Stimulated activated CD4-positive, alpha-beta T cell treated with anti-CD3 and anti-CD28 coated beads, Interleukin-2, amount 100 ng/mL, for 24 hours (primary cell): ENCODE results near the gene DIABLO.
"Not testable (repeated sequence)": the region's sequence is repeated elsewhere in the genome, so short reads cannot be mapped to it uniquely, and the experiment has no call there.

Source experiments
- DNase-seq, 2 donors: peaks; one replicate each; pipeline ENCODE4 v3.0.0-alpha.2; 2020

Gene DIABLO

DNA sequence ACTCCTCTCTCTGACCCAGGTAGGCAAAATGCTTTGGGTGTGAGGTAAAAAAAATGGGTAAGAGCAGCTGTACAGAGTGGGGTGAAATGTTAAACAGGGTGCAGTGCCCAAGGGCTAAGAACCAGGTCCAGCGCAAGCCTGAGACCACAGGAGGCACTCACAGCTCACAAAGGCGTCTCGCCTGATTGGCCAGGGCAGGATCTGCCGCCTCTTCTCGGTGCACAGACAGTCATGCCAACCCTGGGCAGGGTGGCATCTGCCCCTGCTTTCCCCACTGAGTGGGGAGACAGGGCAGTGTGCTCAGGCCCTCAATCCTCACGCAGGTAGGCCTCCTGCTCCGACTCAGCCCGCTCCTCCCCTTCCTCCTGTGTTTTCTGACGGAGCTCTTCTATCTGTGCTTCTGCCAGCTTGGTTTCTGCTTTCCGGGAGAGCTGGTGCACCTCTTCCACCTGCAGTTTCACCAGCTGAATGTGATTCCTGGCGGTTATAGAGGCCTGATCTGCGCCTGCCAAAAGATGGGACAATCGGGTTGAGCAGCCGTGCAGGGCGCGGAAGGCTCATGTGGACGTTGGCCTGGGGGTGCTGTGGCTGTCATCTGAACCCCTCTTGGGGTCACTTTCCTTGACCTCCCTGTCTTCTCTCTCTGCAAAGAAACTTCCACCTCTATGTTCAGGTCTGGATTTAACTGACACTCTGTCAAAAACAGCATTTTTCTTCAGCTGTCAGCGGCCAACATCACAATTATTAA lies 17.6 kb downstream of the DIABLO start:
- DNase-seq: no peak

- DNase-seq: no peak
Measured at GRCh38 chr12:122207391-122207790, 18.5 kb downstream of the DIABLO start.

DNA sequence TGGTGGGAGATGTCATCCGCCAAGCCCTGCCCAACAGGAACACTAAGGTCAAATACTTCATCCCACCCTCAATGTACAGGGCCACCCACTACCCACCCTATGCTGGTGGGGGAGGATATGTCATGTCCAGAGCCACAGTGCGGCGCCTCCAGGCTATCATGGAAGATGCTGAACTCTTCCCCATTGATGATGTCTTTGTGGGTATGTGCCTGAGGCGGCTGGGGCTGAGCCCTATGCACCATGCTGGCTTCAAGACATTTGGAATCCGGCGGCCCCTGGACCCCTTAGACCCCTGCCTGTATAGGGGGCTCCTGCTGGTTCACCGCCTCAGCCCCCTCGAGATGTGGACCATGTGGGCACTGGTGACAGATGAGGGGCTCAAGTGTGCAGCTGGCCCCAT lies 18.9 kb downstream of the DIABLO start:
- no peak for DNase-seq

DNA sequence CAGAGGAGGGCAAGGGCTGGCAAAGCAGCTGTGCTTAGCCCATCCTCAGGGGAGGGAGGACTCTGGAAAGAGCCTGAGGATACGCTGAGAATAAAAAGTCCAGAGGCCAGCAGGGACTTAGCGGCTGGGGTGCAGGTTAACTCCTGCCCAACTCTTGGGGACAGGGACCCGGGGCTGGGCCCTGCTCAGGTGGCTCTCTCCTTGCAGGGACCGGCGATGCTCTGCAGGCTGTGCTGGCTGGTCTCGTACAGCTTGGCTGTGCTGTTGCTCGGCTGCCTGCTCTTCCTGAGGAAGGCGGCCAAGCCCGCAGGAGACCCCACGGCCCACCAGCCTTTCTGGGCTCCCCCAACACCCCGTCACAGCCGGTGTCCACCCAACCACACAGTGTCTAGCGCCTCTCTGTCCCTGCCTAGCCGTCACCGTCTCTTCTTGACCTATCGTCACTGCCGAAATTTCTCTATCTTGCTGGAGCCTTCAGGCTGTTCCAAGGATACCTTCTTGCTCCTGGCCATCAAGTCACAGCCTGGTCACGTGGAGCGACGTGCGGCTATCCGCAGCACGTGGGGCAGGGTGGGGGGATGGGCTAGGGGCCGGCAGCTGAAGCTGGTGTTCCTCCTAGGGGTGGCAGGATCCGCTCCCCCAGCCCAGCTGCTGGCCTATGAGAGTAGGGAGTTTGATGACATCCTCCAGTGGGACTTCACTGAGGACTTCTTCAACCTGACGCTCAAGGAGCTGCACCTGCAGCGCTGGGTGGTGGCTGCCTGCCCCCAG lies 19.6 kb downstream of the DIABLO start:
- no peak for DNase-seq

DNA sequence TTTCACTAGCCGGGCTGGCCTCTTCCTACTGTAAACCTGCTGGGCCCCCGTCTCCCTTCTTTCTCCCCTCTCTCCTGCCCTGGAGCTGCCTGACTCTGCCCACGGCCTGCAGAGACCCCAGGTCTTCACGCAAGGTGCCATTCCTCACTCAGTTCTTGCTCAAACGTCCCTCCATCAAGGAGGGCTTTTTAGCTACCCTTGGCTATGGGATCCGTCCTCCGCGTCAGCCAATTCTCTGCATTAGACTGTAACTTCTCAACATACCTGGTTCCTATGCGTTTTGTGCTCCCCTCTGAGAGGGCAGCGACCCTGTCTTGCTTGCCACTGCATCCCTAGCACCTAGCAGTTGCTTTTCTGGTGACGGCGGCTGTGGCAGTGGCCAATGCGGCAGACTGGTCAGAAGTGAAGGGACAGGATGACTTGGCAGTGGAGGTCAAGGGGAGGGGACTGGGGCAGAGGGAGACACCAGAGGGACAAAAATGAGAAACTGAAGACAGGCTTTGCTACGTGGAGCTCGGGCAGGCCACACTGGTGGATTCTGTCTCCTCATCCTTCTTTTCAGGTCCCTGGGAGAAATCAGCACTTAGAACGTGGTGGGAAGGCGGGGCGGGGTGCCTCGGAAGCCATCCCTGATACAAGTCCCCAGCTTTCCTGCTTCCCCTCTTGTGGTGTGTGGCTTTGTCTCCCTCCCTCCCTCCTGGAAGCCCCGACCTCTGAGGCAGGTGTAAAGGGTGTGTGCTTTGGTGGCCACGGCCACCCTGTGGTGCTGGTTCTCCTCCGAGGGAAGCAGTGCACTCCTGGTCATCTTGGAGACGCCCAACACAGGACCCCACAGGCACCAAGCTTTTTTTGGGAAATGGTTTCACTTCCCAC lies 20.6 kb downstream of the DIABLO start:
- no peak for DNase-seq

GRCh38 chr12:122204167-122205052 lies 21.4 kb downstream of the DIABLO start:
- peak in 1 of 2 donors; percentile 35 for DNase-seq

- DNase-seq: peak; percentile 64 to 75
Measured at GRCh38 chr12:122203301-122204166, 22.3 kb downstream of the DIABLO start, which contains the start of gene B3GNT4. Gene B3GNT4 (plus strand): TSS chr12:122203709. CDS start chr12:122204619, 910 bp downstream.

- not testable (repeated sequence) for DNase-seq
Measured at GRCh38 chr12:122202811-122203210, 23.0 kb downstream of the DIABLO start.

DNA sequence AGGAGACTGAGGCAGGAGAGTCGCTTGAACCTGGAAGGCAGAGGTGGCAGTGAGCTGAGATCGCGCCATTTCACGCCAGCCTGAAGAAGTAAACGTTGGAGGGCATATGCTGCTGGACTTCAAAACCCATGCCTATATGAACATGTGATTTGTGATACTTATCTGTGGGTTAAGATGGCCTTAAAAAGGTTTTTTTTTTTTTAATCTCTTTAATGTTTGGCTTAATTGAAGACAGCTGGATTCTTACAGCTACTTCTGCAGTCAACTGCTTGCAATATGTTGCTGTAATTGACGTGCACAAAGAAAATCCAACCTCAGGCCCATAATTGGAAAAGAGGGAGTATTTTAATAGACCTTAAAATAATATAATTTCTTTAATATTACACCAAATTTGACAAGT lies 23.8 kb downstream of the DIABLO start:
- no peak for DNase-seq

DNA sequence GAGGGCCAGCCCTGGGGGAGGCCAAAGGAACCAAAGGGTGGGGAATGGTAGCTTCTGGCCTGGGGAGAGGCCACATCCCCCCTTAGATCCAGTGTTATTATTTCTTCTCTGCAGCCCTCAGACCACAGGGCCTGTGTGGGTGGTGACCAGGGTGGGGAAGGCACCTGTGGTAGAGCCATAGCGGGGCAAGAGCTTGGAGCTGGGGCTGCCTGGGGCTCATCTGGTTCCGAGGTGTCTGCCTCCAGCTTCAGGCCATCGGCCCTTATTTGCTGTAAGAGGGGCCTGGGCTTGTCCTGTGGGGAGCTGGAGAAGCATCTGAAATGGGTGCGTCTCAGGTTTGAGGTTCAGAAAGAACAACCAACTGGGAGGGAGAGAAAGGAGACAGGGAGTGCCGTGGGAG lies 24.5 kb downstream of the DIABLO start:
- DNase-seq: no peak

DNA sequence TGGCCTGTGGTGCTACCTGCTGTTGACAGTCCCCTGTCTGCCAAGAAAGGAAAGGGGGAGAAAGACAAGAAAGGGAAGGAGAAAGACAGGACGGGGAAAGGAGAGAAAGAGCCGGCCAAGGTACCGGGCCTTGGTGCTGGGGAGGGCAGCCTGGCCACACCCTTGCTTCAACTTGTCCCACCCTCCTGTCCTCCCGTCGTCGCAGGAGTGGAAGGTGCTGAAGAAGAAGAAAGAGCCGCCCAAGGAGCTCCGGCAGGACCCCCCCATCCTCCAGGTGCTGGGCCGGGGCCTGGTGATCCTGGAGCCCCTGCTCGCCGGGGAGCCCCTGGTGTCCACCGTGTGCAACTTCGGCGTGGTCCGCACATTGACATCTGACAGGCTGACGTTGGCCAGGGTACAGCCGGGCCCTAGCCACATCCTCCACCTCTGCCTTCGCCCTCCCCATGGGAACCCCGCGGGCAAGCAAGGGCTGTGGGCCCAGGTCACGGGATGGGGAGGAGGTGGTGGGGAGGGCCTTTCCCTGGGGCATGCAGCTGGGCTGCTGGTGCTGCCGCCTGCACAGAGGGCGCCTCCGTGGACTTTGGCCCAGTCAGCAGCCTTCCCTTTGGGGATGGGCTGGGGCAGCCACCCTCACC lies 25.2 kb downstream of the DIABLO start:
- no peak for DNase-seq

- DNase-seq: no peak
Measured at GRCh38 chr12:122199484-122200355, 26.1 kb downstream of the DIABLO start.

DNA sequence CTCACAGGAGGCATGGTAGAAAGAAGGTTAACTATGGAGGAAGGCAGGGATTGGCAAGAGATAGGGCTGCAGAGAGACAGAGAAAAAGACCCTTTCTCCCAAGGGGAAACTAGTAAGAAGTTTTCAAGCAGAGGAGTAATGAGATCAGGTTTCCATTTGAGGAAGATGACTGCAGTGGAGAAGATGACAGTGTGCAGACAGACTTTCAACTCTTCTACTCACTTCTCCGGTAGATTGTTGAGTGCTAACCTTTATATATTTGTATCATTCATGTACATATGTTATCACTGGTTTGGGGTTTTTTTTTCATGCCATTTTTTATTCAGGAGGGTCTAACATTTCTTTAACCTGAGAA lies 28.3 kb downstream of the DIABLO start:
- DNase-seq: no peak

DNA sequence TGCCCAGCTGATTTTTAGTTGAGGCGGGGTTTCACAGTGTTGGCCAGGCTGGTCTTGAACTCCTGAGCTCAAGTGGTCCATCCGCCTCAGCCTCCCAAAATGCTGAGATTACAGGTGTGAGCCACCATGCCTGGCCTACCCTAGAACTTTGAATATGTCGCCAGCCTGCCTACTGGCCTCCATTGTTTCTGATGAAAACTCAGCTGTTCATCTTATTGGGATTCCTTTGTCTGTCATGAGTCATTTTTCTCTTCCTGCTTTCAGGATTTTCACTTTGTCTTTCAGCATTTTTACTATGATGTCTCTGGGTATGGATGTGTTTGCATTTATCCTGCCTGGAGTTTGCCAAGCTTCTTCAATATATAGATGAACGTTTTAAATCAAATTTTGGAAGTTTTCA lies 30.4 kb downstream of the DIABLO start:
- no peak for DNase-seq

DNA sequence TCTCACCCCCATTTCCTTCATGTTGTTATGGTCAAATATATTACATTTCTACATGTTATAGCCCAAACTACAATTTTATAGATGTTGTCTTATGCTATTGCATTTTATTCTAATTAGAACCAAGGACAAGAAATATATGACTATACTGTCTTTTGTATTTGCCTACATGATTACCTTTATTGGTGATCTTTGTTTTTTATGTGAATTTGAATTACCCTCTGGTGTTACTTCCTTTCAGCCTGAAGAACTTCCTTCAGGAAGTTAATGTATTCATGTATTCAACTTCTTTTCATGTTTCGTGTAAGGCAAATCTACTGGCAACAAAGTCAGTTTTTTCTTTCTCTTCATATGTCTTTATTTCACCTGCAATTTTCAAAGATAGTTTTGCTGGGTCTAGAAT lies 31.0 kb downstream of the DIABLO start:
- no peak for DNase-seq

GRCh38 chr12:122192441-122192840 lies 33.4 kb downstream of the DIABLO start:
- DNase-seq: no peak

DNA sequence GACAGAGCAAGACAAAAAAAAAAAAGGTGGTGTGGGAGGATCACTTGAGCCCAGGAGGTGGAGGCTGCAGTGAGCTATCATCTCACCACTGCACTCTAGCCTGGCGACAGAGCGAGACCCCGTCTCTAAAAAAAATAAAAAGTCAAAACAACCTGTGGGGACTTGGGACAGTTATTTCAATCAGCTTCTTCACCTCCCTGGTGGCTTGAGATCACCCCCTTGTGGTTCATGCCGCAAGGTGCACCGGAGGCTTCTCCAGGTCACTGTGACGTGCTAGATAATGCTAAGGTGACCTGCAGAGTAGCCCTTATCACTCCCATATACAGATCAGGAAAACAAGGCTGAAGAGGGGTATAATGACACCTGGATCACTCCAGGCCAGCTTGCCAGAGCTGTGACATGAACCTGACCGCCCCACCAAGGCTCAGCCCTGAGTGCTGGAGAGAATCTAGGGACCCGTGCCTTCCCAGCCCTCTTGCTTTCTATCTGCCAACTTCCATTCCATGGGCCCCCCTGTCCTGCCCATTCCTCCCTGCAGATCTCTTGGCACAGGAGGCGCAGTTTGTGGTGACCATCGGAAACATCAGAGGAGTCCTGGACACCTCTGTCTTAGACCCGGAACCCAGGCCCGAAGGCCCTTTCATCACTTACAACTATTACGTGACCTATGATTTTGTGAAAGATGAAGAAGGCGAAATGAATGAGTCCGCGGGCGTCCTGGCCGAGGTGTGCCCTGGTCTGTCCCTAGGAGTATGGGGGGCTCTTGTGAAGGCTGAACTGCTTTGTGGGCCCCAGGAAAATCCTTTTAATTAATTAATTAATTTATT lies 34.8 kb downstream of the DIABLO start:
- peak; percentile 79 to 80 for DNase-seq

DNA sequence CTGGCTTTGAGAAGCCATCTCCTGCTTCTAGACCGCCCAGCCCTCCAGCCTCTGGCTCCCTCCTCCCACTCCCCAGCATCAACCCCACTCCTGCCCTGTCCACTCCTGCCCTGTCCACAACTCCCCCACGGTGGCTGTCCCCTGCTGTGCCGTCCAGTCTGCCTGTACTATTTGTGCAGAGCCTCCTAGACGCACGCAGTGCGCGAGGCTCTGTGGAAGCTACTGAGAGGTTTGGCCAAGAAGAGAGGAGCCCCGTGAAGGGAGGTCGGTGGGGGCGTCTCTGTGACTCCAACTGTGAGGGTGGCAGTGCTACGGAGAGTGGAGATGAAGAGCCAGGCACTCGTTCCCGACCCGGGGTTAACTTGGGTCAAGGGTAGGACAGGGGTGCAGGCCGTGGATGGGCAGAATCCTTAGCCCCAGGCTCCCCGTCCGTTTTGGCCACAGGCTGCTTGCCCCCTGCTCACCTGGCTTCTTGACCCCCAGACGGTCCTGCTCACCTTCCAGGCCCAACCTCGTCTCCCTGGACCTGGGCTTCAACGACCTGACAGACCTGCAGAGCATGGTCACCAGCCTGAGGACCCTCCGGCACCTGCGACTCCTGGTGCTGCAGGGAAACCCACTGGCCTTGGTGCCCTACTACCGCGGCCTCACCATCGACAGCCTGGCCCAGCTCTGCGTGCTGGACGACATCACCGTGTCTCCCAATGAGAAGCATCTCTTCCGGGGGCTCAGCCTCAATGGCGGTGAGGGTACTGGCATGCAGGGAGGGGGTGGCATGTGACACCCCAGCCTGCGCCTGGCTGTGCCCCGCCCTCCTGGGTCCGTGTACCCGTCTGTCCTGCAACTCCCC lies 36.0 kb downstream of the DIABLO start:
- no peak for DNase-seq
